GM12891 (cell line): ENCODE results near the gene PROCR.

Experiments
- POLR2A ChIP-seq: IDR thresholded peaks from 2 replicates; pipeline ENCODE4 v1.6.1; 2011; ENCODE audit warnings: low read depth, low read length, control low read depth
- POLR2AphosphoS5 ChIP-seq: IDR thresholded peaks from 2 replicates; pipeline ENCODE4 v1.6.1; 2011; ENCODE audit warnings: low read depth, low read length, control low read depth
- POU2F2 ChIP-seq: IDR thresholded peaks from 2 replicates; pipeline ENCODE4 v1.6.1; 2011; ENCODE audit warnings: low read depth, mild to moderate bottlenecking, control low read depth, low read length, moderate library complexity
- TAF1 ChIP-seq: IDR thresholded peaks from 2 replicates; pipeline ENCODE4 v1.6.1; 2011; ENCODE audit warnings: low read depth, low read length, control low read depth

DNA sequence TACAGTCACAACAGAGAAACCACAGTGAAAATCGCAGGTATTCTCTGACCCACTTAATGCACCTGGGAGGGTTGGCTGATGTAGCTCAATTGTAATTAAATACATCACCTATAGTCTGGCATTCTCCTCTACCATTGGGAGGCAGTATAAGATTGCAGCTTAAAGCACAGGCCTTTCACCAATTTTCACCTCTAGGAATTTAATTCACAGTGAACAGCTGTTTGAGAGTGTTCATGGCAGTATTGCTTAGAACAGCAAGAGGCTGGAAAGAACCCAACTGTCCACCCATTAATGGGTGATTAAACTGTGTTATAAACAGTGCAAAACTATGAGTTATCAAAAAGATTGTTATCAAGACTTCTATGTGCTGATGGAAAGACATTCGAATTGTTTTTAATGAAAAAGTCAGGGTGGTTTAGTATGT is 26.7 kb upstream of the PROCR start:
- TF ChIP-seq POLR2A (no peak), POLR2AphosphoS5 (no peak), POU2F2 (no peak), TAF1 (no peak)
